Fibroblast of gingiva (primary cell): Measurements from ENCODE around the gene WNT3.
"Not testable (repeated sequence)": the region's sequence is repeated elsewhere in the genome, so short reads cannot be mapped to it uniquely, and the experiment has no call there.

Source experiments
- DNase-seq: peaks from one replicate; pipeline ENCODE4 v3.0.0-alpha.2; 2011; ENCODE audit warnings: low read depth

The WNT3 gene, protein sequence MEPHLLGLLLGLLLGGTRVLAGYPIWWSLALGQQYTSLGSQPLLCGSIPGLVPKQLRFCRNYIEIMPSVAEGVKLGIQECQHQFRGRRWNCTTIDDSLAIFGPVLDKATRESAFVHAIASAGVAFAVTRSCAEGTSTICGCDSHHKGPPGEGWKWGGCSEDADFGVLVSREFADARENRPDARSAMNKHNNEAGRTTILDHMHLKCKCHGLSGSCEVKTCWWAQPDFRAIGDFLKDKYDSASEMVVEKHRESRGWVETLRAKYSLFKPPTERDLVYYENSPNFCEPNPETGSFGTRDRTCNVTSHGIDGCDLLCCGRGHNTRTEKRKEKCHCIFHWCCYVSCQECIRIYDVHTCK

DNA sequence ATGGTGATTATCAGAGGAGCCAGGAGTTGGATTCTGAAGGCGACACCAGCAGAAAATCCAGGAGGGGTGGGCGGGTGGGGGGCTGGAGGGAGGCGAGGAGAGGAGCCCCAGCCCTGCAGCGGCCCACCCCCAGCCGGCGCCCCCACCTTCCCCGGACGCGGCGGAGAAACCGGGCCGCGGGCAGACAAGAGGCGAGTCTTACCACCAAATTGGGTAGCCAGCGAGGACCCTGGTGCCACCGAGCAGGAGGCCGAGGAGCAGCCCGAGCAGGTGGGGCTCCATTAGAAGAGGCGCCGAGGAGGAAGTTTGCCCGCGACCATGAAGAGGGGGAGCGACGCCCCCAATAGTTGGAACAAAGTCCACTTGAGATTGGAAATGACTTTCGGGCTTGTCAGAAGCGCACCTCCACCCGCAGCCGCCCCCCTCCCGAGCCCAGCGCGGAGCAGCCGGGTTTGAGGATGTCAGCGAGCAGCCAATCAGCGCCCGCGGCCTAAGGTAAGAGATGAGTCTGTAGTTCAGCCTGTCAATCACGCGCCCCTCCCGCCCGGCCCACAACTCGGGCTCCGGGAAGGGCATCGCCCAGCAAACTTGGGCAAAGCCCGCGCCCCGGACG lies at the start of gene WNT3:
Gene WNT3, minus strand, starts transcription at position 377 of the 613 bp plus-strand sequence. Its CDS starts 95 bp downstream, at position 282.
- DNase-seq, result no peak

GRCh38 chr17:46866747-46867146 lies 48.3 kb upstream of the WNT3 start:
- DNase-seq, result no peak

GRCh38 chr17:46866325-46866724 lies 47.8 kb upstream of the WNT3 start:
- DNase-seq, result no peak

DNA sequence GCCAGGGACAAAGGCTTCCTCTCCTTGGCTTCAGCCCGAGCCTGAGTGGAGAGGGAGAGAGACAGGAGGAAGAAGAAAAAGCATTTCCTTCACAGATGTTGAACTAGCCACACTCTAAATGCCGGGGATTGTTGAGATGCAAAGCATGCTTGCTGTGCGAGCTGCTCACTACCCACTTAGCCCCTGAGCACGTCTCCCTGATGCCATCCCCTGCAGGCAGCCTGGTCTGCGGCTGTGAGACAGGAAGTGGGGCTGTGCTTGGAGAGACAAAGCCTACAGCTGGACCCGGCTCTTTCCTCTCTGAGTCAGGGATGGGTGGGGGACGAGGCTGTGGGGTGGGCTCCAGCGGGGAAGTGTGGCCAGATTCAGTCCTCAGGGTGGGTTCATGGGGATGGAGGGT lies 46.6 kb upstream of the WNT3 start:
- no peak for DNase-seq

- no peak for DNase-seq
Measured at GRCh38 chr17:46863383-46864121, 45.1 kb upstream of the WNT3 start.

GRCh38 chr17:46862949-46863348 lies 44.5 kb upstream of the WNT3 start:
- no peak for DNase-seq

- no peak for DNase-seq
Measured at GRCh38 chr17:46859996-46860395, 41.5 kb upstream of the WNT3 start.

DNA sequence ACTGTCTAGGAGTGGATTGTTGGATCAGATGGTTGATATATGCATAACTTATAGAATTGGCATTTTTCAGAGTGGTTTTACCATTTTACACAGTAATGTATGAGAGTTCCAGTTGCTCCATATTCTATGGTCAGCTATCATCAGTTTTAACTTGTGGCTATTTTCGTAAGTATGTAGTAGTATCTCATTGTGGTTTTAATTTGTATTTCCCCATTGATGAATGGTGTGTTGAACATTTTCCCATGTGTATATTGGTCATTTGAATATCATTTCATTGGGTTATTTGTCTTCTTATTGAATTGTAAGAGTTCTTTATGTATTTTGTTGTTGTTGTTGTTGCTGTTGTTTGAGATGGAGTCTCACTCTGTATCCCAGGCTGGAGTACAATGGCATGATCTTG lies 39.1 kb upstream of the WNT3 start:
- no peak for DNase-seq

- DNase-seq, result no peak
Measured at GRCh38 chr17:46854948-46855347, 36.5 kb upstream of the WNT3 start.

DNA sequence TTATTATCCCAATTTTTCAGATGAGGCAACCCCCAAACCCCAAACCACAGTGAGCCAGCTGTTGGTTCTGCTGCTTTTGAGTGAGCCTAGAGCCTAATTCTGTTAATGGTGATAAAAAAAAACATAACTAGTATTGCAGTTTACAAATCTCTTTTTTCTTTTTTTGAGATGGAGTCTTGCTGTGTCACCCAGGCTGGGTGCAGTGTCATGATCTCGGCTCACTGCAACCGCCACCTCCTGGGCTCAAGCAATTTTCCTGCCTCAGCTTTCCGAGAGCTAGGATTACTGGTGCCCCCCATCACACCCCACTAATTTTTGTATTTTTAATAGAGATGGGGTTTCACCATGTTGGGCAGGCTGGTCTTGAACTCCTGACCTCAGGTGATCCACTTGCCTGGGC lies 36.0 kb upstream of the WNT3 start:
- DNase-seq, result no peak

- no peak for DNase-seq
Measured at GRCh38 chr17:46853896-46854444, 35.5 kb upstream of the WNT3 start.

GRCh38 chr17:46851029-46851741 lies 32.7 kb upstream of the WNT3 start, which contains the start of gene WNT9B:
Gene WNT9B, plus strand, starts transcription at chr17:46851583. Its CDS starts 56 bp downstream, at chr17:46851639.
- DNase-seq, result no peak

- no peak for DNase-seq
Measured at GRCh38 chr17:46850688-46851028, 32.2 kb upstream of the WNT3 start.

GRCh38 chr17:46848534-46848933 lies 30.0 kb upstream of the WNT3 start:
- no peak for DNase-seq

- no peak for DNase-seq
Measured at GRCh38 chr17:46847204-46848191, 29.0 kb upstream of the WNT3 start.

GRCh38 chr17:46842835-46843234 lies 24.3 kb upstream of the WNT3 start:
- DNase-seq, result no peak

GRCh38 chr17:46841561-46842379 lies 23.3 kb upstream of the WNT3 start:
- no peak for DNase-seq

GRCh38 chr17:46840596-46840995 lies 22.1 kb upstream of the WNT3 start:
- not testable (repeated sequence) for DNase-seq

DNA sequence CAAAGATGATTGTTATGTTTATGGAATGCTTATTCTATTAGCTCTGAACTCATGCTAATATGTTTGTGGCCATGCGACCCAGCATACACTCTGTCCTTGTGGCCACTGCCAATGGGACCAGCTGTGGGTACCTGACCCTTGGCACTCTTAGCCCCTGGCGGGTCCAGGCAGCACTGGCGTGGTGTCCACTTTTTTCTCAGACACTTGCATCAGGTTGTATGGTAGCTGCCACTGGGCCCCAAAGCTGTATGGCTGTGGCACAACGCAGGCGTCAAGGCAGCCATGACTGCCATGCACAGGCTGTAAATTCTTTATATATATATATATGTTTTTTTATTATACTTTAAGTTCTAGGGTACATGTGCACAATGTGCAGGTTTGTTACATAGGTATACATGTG lies 20.7 kb upstream of the WNT3 start:
- DNase-seq, result no peak

DNA sequence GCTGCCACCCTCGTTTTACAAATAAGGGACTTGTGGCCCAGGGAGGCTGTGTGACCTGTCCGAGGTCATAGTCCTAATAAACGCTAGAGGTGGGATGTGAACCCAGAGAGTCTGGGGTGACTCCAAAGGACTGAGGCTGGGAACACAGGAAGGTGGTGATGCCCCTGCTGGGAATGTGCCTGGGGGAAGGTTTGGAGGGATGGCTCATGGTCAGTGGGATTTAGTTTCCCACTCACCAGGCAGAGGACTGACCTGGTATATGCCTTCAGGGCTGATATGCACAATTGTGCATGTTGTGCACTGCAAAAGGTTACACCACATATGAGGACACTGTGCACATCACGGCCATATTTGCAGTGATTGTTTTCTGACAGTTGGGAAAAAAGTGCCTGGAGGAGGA lies 19.0 kb upstream of the WNT3 start:
- no peak for DNase-seq
